SK-N-SH treated with all-trans-retinoic acid at 6 μM for 48 hours (cell line): Measurements from ENCODE around the gene IER3.

Source experiments
- CREB5 ChIP-seq: fragments of 250-450 bp; sonication (Bioruptor Pico); IDR thresholded peaks from 2 replicates; pipeline ENCODE4 v1.5.1; 2020; ENCODE audit warnings: low read depth, mild to moderate bottlenecking, moderate library complexity
- CSDC2 ChIP-seq: fragments of 250-450 bp; sonication (Bioruptor Pico); IDR thresholded peaks from 2 replicates; pipeline ENCODE4 v1.5.0; 2020; ENCODE audit warnings: mild to moderate bottlenecking, moderate library complexity
- POU6F1 ChIP-seq: fragments of 250-450 bp; sonication (Bioruptor Pico); IDR thresholded peaks from 2 replicates; pipeline ENCODE4 v1.8.0; 2021; ENCODE audit warnings: low read depth, mild to moderate bottlenecking, moderate library complexity, borderline replicate concordance
- PPARA ChIP-seq: fragments of 250-450 bp; sonication (Bioruptor Pico); IDR thresholded peaks from 2 replicates; pipeline ENCODE4 v1.5.0; 2020; ENCODE audit warnings: mild to moderate bottlenecking, borderline replicate concordance
- RARB ChIP-seq: fragments of 250-450 bp; sonication (Bioruptor Pico); IDR thresholded peaks from 2 replicates; pipeline ENCODE4 v1.8.0; 2021; ENCODE audit warnings: mild to moderate bottlenecking, moderate library complexity
- TOX ChIP-seq: fragments of 250-450 bp; sonication (Bioruptor Pico); IDR thresholded peaks from 2 replicates; pipeline ENCODE4 v1.8.0; 2021; ENCODE audit warnings: mild to moderate bottlenecking, moderate library complexity, borderline replicate concordance
- ZFP30 ChIP-seq: fragments of 450-650 bp; formaldehyde crosslinking; IDR thresholded peaks from 2 replicates; pipeline ENCODE4 v1.5.0; 2022; ENCODE audit warnings: mild to moderate bottlenecking, moderate library complexity
- ZNF565 ChIP-seq: fragments of 450-650 bp; formaldehyde crosslinking; conservative IDR thresholded peaks from 2 replicates; pipeline ENCODE4 v1.5.0; 2020; ENCODE audit warnings: low read depth, mild to moderate bottlenecking, moderate library complexity
- ZNF70 ChIP-seq: fragments of 450-650 bp; formaldehyde crosslinking; IDR thresholded peaks from 2 replicates; pipeline ENCODE4 v1.5.0; 2020; ENCODE audit warnings: mild to moderate bottlenecking, moderate library complexity
- ZNF8 ChIP-seq: fragments of 450-650 bp; formaldehyde crosslinking; IDR thresholded peaks from 2 replicates; pipeline ENCODE4 v1.5.0; 2020; ENCODE audit warnings: mild to moderate bottlenecking, moderate library complexity
- TF ChIP-seq, protein P1 (sequence below): fragments of 250-450 bp; sonication (Bioruptor Pico); IDR thresholded peaks from 2 replicates; pipeline ENCODE4 v1.8.0; 2020; ENCODE audit warnings: mild to moderate bottlenecking, moderate library complexity, borderline replicate concordance
- TF ChIP-seq, protein P2 (sequence below): fragments of 250-450 bp; sonication (Bioruptor Pico); IDR thresholded peaks from 2 replicates; pipeline ENCODE4 v1.5.1; 2021; ENCODE audit warnings: mild to moderate bottlenecking, moderate library complexity

DNA sequence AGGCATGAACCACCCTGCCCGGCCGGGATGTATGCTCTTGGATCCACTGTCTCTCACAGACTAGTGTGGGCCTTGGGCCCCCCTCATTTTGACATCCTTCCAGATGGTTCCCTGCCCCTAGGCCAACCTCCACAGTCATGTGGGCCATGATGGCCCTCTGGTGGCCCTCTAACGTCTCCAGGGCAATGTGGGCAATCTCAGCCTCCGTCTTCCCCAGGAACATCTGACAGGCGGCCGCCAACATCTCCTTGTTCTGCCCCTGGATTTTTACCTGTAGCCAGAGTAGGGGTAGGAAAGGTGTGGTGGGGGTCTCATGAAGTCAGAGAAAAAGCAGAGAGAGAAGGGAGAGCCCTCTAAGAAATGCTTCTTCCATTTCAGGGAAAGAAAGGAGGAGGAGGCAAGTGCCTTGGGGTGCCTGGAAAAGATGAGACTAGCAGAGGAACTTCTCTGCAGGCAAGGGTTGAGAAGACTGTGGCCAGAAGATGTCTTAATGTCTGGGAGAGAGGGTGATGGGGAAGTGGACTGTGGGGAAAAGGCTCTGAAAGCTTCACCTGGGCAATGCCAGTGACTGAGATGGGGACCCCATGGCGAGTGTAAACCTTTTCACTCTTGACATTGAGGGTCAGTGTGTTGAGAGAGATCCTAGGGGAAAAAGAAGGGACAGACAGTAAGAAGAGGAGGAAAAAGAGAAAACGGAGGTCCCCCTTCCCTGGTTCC, 3.1 kb downstream of the IER3 start:
- TF ChIP-seq POU6F1 (CRISPR knock-in tag) (no peak), PPARA (CRISPR knock-in tag) (no peak), ZNF8 (CRISPR knock-in tag) (no peak), RARB (CRISPR knock-in tag) (no peak), ZNF70 (CRISPR knock-in tag) (no peak), CSDC2 (CRISPR knock-in tag) (no peak), CREB5 (CRISPR knock-in tag) (no peak), ZFP30 (CRISPR knock-in tag) (no peak), TOX (CRISPR knock-in tag) (no peak), ZNF565 (CRISPR knock-in tag) (no peak)
- TF ChIP-seq, protein P1, sequence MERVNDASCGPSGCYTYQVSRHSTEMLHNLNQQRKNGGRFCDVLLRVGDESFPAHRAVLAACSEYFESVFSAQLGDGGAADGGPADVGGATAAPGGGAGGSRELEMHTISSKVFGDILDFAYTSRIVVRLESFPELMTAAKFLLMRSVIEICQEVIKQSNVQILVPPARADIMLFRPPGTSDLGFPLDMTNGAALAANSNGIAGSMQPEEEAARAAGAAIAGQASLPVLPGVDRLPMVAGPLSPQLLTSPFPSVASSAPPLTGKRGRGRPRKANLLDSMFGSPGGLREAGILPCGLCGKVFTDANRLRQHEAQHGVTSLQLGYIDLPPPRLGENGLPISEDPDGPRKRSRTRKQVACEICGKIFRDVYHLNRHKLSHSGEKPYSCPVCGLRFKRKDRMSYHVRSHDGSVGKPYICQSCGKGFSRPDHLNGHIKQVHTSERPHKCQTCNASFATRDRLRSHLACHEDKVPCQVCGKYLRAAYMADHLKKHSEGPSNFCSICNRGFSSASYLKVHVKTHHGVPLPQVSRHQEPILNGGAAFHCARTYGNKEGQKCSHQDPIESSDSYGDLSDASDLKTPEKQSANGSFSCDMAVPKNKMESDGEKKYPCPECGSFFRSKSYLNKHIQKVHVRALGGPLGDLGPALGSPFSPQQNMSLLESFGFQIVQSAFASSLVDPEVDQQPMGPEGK (CRISPR knock-in tag) = no peak
- TF ChIP-seq, protein P2, sequence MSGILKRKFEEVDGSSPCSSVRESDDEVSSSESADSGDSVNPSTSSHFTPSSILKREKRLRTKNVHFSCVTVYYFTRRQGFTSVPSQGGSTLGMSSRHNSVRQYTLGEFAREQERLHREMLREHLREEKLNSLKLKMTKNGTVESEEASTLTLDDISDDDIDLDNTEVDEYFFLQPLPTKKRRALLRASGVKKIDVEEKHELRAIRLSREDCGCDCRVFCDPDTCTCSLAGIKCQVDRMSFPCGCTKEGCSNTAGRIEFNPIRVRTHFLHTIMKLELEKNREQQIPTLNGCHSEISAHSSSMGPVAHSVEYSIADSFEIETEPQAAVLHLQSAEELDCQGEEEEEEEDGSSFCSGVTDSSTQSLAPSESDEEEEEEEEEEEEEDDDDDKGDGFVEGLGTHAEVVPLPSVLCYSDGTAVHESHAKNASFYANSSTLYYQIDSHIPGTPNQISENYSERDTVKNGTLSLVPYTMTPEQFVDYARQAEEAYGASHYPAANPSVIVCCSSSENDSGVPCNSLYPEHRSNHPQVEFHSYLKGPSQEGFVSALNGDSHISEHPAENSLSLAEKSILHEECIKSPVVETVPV (CRISPR knock-in tag) = no peak
